ENCODE measurements around the gene KCNQ1.

The KCNQ1 gene

GRCh38 chr11:2896047-2896446 lies 451.2 kb downstream of the KCNQ1 start:
- FAIRE-seq (no peak), DNase-seq (ENCODE audit: insufficient read length, low spot score) (no peak)
- TF ChIP-seq POLR2AphosphoS5 (IDR thresholded peaks at IDR 0.05; ENCODE audit: low read depth, low read length): no peak
- TF ChIP-seq TAF1 (IDR thresholded peaks at IDR 0.05; ENCODE audit: low read depth, low read length): no peak
- TF ChIP-seq POU2F2 (IDR thresholded peaks at IDR 0.05; ENCODE audit: low read depth, low read length): no peak
- TF ChIP-seq PAX5 (IDR thresholded peaks at IDR 0.05; ENCODE audit: insufficient read depth, low read length, severe bottlenecking): no peak
- no peak for TF ChIP-seq POLR2A (IDR thresholded peaks at IDR 0.05; ENCODE audit: low read depth, low read length)
- no peak for TF ChIP-seq SPI1 (IDR thresholded peaks at IDR 0.05; ENCODE audit: low read depth, low read length)

- DNase-seq (ENCODE audit: insufficient read length, low spot score) (no peak), FAIRE-seq (no peak)
- TF ChIP-seq POLR2A (IDR thresholded peaks at IDR 0.05; ENCODE audit: low read depth, low read length) (no peak), POLR2AphosphoS5 (IDR thresholded peaks at IDR 0.05; ENCODE audit: low read depth, low read length) (no peak), TAF1 (IDR thresholded peaks at IDR 0.05; ENCODE audit: low read depth, low read length) (no peak), POU2F2 (IDR thresholded peaks at IDR 0.05; ENCODE audit: low read depth, low read length) (no peak), SPI1 (IDR thresholded peaks at IDR 0.05; ENCODE audit: low read depth, low read length) (no peak), PAX5 (IDR thresholded peaks at IDR 0.05; ENCODE audit: insufficient read depth, low read length, severe bottlenecking) (no peak)
These were observed 452.2 kb downstream of the KCNQ1 start for GRCh38 chr11:2897048-2897447.

GRCh38 chr11:2898366-2899079 lies 453.7 kb downstream of the KCNQ1 start:
- peak; percentile 61 for FAIRE-seq
- no peak for TF ChIP-seq POU2F2 (IDR thresholded peaks at IDR 0.05; ENCODE audit: low read depth, low read length)
- TF ChIP-seq SPI1 (IDR thresholded peaks at IDR 0.05; ENCODE audit: low read depth, low read length): no peak
- TF ChIP-seq PAX5 (IDR thresholded peaks at IDR 0.05; ENCODE audit: insufficient read depth, low read length, severe bottlenecking): no peak
- no peak for TF ChIP-seq POLR2A (IDR thresholded peaks at IDR 0.05; ENCODE audit: low read depth, low read length)
- no peak for TF ChIP-seq TAF1 (IDR thresholded peaks at IDR 0.05; ENCODE audit: low read depth, low read length)
- TF ChIP-seq POLR2AphosphoS5 (IDR thresholded peaks at IDR 0.05; ENCODE audit: low read depth, low read length): no peak
- no peak for DNase-seq (ENCODE audit: insufficient read length, low spot score)

Data from GM12891 (cell line).